ENCODE results near the gene PSMB2.

PSMB2 gene

DNA sequence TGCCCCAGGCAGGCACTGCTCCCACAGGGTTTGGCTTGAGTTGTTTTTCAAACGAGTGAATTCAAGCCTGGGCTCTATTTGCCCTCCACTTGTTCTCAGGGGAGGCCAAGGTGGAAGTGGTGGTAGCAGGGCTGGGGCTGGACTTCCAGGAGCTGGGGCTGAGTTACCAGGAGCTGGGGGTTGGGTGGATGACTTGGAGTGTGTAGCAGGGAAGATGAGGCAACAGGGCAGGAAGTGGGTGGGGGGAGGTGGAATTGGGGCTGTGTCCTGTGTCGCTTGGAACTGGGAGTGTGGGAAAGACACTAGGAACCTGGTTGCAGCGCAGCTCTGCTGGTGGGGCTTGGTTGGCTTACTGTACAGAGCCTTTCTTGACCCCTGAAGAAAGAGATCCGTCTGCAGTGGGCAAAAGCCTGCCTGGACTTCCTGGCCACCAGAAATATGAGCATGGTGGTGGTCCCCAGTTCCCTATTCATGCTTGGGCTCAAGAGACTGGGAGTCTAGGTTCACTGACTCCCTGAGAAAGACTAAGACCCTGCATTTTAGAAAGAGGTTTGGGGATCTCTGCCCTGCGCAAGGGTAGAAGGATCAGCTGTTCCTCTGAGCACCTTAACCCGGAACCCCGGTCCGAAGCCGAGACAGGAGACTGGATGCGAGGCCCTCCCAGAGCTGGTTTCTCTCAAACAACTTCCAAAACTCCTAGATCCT, 65.1 kb downstream of the PSMB2 start:
- no peak overlapping the region for H3K9ac ChIP-seq (ENCODE audit: low read length in 5 of 5)
- no peaks in the 10 kb centered on the region for H3K36me3 ChIP-seq (ENCODE audit: control insufficient read depth in 5 of 5, insufficient read depth in 5 of 5, low read length in 5 of 5)
- no peak overlapping the region for H3K27ac ChIP-seq (ENCODE audit: low read depth, low read length)
- no peaks in the 10 kb centered on the region for H3K9me3 ChIP-seq (ENCODE audit: control insufficient read depth in 5 of 5, low read length in 5 of 5)
- peaks cover 0 to 43% (median 33%) of the 10 kb centered on the region in 5 donors for H3K4me1 ChIP-seq (ENCODE audit: control insufficient read depth in 5 of 5, insufficient read depth in 5 of 5, low read length in 5 of 5)
- peak overlapping the region in 2 of 5 donors; percentile 22 to 46 for H3K4me3 ChIP-seq (ENCODE audit: low read depth in 1 of 5, low read length in 5 of 5)
- peaks cover 11 to 56% (median 26%) of the 10 kb centered on the region in 5 donors for H3K27me3 ChIP-seq (ENCODE audit: control insufficient read depth in 5 of 5, insufficient read depth in 4 of 5, low read length in 5 of 5)

DNA sequence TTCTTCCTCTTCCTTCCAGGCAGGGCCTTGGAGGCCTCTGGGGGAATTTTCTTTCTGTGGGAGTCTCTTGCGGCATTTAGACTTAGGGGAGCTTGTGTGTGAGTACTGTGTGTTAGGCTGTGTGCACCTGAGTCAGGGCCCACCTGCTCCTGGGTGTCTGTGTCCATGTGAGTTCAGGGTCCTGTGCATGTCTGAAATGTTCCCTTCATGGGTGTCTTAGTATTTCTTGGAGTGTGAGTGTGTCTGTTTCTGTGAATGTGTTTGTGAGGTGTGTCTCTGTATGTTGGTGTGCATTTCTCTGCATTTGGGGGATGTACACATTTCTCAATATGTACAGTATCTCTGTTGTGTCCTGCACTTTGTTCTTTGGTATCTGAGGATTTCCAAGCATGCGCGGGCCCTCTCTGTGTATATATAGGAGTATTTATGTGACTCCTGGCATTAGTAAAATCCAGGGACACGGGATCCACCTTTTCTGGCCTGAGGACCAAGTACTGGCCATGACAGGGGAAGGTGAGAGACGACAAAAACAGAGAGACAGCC, 65.8 kb downstream of the PSMB2 start:
- peaks cover 0 to 43% (median 33%) of the 10 kb centered on the region in 5 donors for H3K4me1 ChIP-seq (ENCODE audit: control insufficient read depth in 5 of 5, insufficient read depth in 5 of 5, low read length in 5 of 5)
- H3K36me3 ChIP-seq (ENCODE audit: control insufficient read depth in 5 of 5, insufficient read depth in 5 of 5, low read length in 5 of 5), result no peaks in the 10 kb centered on the region
- no peak overlapping the region for H3K9ac ChIP-seq (ENCODE audit: low read length in 5 of 5)
- H3K27ac ChIP-seq (ENCODE audit: low read depth, low read length), result no peak overlapping the region
- no peak overlapping the region for H3K4me3 ChIP-seq (ENCODE audit: low read depth in 1 of 5, low read length in 5 of 5)
- H3K9me3 ChIP-seq (ENCODE audit: control insufficient read depth in 5 of 5, low read length in 5 of 5), result no peaks in the 10 kb centered on the region
- peaks cover 11 to 58% (median 26%) of the 10 kb centered on the region in 5 donors for H3K27me3 ChIP-seq (ENCODE audit: control insufficient read depth in 5 of 5, insufficient read depth in 4 of 5, low read length in 5 of 5)

DNA sequence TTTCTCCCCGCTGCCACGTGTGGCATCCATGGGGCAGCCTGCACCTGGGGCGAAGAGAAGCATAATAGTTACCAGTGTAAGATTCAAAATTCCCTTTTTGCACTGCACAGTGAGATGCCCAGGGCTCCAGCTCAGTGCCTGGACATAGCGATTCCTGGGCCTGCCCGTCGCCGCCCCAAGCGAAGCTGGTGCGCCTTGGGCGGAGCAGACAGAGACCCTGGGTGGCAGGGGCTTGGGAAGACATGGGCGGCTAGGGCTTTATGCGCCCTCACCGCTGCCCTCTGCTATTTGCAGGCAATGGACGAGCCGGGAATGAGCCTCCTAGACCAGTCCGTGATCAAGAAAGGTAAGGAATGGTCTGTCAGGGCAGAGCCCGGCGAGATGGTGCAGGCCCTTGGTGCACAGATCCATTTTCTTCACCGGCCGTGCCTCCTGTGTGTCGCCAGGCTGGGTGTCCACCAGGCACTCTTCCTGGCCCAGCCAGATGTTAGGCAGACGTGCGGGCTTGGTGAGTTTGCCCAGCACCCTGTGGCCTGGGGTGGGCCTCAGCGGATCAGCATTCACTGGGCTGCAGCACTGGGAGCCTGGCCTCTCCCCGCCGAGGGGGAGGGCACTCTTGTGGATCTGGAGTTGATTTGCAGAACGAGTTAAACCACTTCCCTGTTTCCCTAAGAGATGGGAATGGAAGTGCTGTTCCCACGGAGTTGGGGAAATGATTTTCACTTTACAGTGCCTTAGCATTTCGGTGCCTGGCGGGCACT, 66.5 kb downstream of the PSMB2 start:
- Histone ChIP-seq H3K4me1 (ENCODE audit: control insufficient read depth in 5 of 5, insufficient read depth in 5 of 5, low read length in 5 of 5) (peaks cover 0 to 43% (median 33%) of the 10 kb centered on the region in 5 donors), H3K9me3 (ENCODE audit: control insufficient read depth in 5 of 5, low read length in 5 of 5) (no peaks in the 10 kb centered on the region), H3K27me3 (ENCODE audit: control insufficient read depth in 5 of 5, insufficient read depth in 4 of 5, low read length in 5 of 5) (peaks cover 11 to 62% (median 26%) of the 10 kb centered on the region in 5 donors), H3K9ac (ENCODE audit: low read length in 5 of 5) (no peak overlapping the region), H3K36me3 (ENCODE audit: control insufficient read depth in 5 of 5, insufficient read depth in 5 of 5, low read length in 5 of 5) (no peaks in the 10 kb centered on the region), H3K27ac (ENCODE audit: low read depth, low read length) (no peak overlapping the region), H3K4me3 (ENCODE audit: low read depth in 1 of 5, low read length in 5 of 5) (no peak overlapping the region)

DNA sequence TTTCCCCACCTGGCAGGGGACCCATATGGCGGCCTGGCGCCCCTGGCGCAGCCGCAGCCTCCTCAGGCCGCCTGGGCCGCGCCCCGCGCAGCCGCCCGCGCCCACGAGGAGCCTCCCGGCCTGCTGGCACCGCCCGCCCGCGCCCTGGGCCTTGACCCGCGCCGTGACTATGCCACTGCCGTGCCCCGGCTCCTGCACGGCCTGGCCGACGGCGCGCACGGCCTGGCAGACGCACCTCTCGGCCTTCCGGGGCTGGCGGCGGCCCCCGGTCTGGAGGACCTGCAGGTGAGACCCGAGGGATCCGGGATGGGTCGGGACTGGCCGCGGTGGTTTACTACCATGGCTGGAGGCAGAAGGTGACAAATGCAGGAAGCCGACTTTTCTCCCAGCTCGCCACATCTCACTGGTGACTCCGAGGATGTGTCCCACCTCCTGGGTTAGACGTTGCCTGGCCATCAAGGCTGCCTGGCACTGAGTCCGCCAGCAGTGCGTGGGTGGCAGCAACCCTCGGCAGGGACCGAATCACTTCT, 67.1 kb downstream of the PSMB2 start:
- H3K27me3 ChIP-seq (ENCODE audit: control insufficient read depth in 5 of 5, insufficient read depth in 4 of 5, low read length in 5 of 5), result peaks cover 11 to 69% (median 26%) of the 10 kb centered on the region in 5 donors
- H3K4me1 ChIP-seq (ENCODE audit: control insufficient read depth in 5 of 5, insufficient read depth in 5 of 5, low read length in 5 of 5), result peaks cover 0 to 43% (median 33%) of the 10 kb centered on the region in 5 donors

DNA sequence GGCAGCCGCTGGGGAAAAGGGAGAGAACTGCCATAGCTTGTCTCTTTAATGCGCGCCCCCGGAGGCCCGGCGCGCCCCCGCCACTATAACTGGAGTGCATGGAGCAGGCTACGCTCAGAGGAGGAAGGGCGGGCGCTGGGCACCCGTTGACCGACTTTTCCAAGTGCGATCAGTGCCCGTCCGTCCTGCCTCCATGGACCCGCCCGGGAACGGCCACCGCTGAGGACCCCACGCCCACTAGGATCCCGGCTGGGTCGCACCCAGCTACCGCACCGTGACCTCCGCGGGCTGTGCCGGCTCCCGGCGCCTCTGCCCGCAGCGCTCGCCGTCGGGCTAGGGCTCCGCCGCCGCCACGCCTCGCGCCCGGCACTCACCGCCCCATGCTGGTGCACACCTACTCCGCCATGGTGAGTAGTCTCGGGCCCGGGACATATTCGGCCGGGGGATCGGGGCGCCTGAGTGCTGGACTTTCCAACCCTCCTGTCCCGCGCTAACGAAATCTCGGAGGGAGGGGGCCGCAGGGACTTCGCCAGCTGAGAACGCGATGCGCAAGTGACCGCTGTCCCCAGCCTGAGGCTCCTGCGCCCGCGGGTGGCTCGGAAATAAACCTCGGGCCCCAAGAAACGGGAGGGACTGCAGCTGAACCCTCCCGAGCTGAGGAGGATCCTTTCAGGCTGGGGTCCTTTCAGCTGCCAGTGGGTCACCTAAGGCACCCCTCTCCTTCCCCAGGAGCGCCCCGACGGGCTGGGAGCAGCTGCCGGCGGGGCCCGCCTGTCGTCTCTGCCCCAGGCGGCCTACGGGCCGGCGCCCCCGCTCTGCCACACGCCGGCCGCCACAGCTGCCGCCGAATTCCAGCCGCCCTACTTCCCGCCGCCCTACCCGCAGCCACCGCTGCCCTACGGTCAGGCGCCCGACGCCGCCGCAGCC, 67.9 kb downstream of the PSMB2 start, which contains the start of gene TFAP2E:
TSS of gene TFAP2E (plus strand) at position 117 of the 927 bp plus-strand sequence. CDS start at position 381, 264 bp downstream.
- Histone ChIP-seq H3K4me1 (ENCODE audit: control insufficient read depth in 5 of 5, insufficient read depth in 5 of 5, low read length in 5 of 5) (peaks cover 0 to 41% (median 31%) of the 10 kb centered on the region in 5 donors), H3K9me3 (ENCODE audit: control insufficient read depth in 5 of 5, low read length in 5 of 5) (no peaks in the 10 kb centered on the region), H3K36me3 (ENCODE audit: control insufficient read depth in 5 of 5, insufficient read depth in 5 of 5, low read length in 5 of 5) (no peaks in the 10 kb centered on the region), H3K9ac (ENCODE audit: low read length in 5 of 5) (peak within 1 kb of the TSS in 1 of 5 donors; percentile 43), H3K27ac (ENCODE audit: low read depth, low read length) (no peak within 1 kb of the TSS), H3K27me3 (ENCODE audit: control insufficient read depth in 5 of 5, insufficient read depth in 4 of 5, low read length in 5 of 5) (peaks cover 11 to 68% (median 26%) of the 10 kb centered on the region in 5 donors), H3K4me3 (ENCODE audit: low read depth in 1 of 5, low read length in 5 of 5) (peak within 1 kb of the TSS in 4 of 5 donors; percentile 55 to 65 (median 60))

More for the DNA sequence above, 67.1 kb downstream of the PSMB2 start:
- H3K9ac ChIP-seq (ENCODE audit: low read length in 5 of 5), result no peak overlapping the region
- no peaks in the 10 kb centered on the region for H3K36me3 ChIP-seq (ENCODE audit: control insufficient read depth in 5 of 5, insufficient read depth in 5 of 5, low read length in 5 of 5)
- H3K4me3 ChIP-seq (ENCODE audit: low read depth in 1 of 5, low read length in 5 of 5), result no peak overlapping the region
- no peak overlapping the region for H3K27ac ChIP-seq (ENCODE audit: low read depth, low read length)
- H3K9me3 ChIP-seq (ENCODE audit: control insufficient read depth in 5 of 5, low read length in 5 of 5), result no peaks in the 10 kb centered on the region

DNA sequence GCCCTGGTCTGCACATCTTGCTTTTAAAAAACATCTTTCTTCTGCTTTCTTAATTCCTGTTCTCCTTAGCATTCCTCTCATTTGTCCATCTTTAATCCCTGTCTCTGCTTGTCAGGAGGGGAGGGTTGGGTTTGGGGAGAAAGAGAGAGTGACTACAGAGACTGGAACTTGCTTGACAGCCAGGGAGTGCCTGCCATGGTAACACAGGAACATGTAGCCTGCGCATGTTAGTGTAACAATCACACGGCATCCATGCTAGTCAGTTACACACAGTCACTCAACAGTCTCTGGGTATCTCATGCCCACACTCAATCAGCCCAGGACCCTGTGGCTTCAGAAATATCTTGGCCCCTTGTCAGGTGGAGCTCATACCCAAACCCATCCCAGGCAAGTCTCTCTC, 69.0 kb downstream of the PSMB2 start:
- Histone ChIP-seq H3K9me3 (ENCODE audit: control insufficient read depth in 5 of 5, low read length in 5 of 5) (no peaks in the 10 kb centered on the region), H3K4me3 (ENCODE audit: low read depth in 1 of 5, low read length in 5 of 5) (no peak overlapping the region), H3K9ac (ENCODE audit: low read length in 5 of 5) (no peak overlapping the region), H3K27me3 (ENCODE audit: control insufficient read depth in 5 of 5, insufficient read depth in 4 of 5, low read length in 5 of 5) (peaks cover 11 to 62% (median 26%) of the 10 kb centered on the region in 5 donors), H3K4me1 (ENCODE audit: control insufficient read depth in 5 of 5, insufficient read depth in 5 of 5, low read length in 5 of 5) (peaks cover 0 to 29% (median 20%) of the 10 kb centered on the region in 5 donors), H3K27ac (ENCODE audit: low read depth, low read length) (no peak overlapping the region), H3K36me3 (ENCODE audit: control insufficient read depth in 5 of 5, insufficient read depth in 5 of 5, low read length in 5 of 5) (no peaks in the 10 kb centered on the region)

DNA sequence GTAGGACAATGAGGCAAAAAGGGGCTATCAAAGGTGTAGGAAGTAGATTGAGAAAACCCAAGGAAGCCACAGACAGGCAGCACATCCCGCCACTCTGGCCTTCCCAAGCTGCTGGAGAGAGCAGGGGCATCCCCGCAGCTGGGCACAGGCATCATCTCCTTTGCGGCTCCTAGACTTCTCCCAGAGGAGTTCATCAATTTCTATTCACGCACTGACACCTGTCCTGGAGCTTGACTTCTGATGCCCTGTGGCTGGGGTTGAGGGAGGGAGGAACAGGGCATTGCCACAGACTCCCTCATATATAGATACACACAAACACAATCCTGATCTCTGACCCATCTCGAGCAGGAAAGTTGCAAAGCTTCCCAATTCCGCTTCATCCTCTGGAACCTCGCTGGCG, 70.1 kb downstream of the PSMB2 start:
- Histone ChIP-seq H3K27me3 (ENCODE audit: control insufficient read depth in 5 of 5, insufficient read depth in 4 of 5, low read length in 5 of 5) (peaks cover 11 to 54% (median 23%) of the 10 kb centered on the region in 5 donors), H3K9ac (ENCODE audit: low read length in 5 of 5) (no peak overlapping the region)

DNA sequence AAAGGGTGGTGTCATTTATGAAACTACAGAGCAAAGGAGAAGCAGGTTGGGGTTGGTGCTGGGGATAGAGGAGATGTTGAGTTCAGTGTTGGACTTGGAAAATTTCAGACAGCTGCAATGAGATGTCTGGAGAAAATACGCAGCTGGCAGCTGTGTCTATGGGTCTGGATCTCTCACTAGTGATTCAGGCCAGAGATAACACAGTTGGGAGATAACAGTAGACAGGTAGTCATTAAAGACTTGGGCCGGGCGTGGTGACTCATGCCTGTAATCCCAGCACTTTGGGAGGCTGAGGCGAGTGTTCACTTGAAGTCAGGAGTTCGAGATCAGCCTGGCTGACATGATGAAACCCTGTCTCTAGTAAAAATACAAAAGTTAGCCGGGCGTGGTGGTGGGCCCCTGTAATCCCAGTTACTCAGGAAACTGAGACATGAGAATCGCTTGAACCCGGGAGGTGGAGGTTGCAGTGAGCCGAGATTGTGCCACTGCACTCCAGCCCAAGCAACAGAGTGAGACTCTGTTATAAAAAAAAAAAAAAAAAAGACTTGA, 70.7 kb downstream of the PSMB2 start:
- H3K9me3 ChIP-seq (ENCODE audit: control insufficient read depth in 5 of 5, low read length in 5 of 5), result no peaks in the 10 kb centered on the region
- peaks cover 0 to 17% (median 11%) of the 10 kb centered on the region in 5 donors for H3K4me1 ChIP-seq (ENCODE audit: control insufficient read depth in 5 of 5, insufficient read depth in 5 of 5, low read length in 5 of 5)
- H3K27me3 ChIP-seq (ENCODE audit: control insufficient read depth in 5 of 5, insufficient read depth in 4 of 5, low read length in 5 of 5), result peaks cover 11 to 48% (median 23%) of the 10 kb centered on the region in 5 donors
- H3K4me3 ChIP-seq (ENCODE audit: low read depth in 1 of 5, low read length in 5 of 5), result no peak overlapping the region
- no peak overlapping the region for H3K9ac ChIP-seq (ENCODE audit: low read length in 5 of 5)
- H3K36me3 ChIP-seq (ENCODE audit: control insufficient read depth in 5 of 5, insufficient read depth in 5 of 5, low read length in 5 of 5), result peaks cover 0 to 7% (median 0%) of the 10 kb centered on the region in 5 donors
- no peak overlapping the region for H3K27ac ChIP-seq (ENCODE audit: low read depth, low read length)

More for the DNA sequence above, 70.1 kb downstream of the PSMB2 start:
- H3K9me3 ChIP-seq (ENCODE audit: control insufficient read depth in 5 of 5, low read length in 5 of 5), result no peaks in the 10 kb centered on the region
- H3K4me3 ChIP-seq (ENCODE audit: low read depth in 1 of 5, low read length in 5 of 5), result no peak overlapping the region
- peaks cover 0 to 7% (median 0%) of the 10 kb centered on the region in 5 donors for H3K36me3 ChIP-seq (ENCODE audit: control insufficient read depth in 5 of 5, insufficient read depth in 5 of 5, low read length in 5 of 5)
- peaks cover 0 to 20% (median 11%) of the 10 kb centered on the region in 5 donors for H3K4me1 ChIP-seq (ENCODE audit: control insufficient read depth in 5 of 5, insufficient read depth in 5 of 5, low read length in 5 of 5)
- no peak overlapping the region for H3K27ac ChIP-seq (ENCODE audit: low read depth, low read length)

DNA sequence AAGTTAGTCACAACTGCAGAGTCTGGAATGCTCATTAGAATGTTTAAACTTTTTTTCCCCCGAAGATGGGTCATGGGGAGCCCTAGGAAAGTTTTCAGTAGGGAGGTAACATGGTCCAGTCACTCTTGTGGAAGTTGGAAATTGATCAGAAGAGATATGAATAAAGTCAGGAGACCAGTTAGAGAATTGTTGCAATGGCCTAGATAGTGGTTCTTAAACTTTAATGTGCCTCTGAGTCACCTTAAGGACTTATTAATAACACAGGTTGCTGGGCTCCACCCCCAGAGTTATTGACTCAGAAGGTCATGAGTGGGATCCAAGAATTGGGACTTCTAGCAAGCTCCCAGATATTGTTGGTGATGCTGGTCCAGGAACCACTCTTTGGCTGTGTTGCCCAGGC, 71.4 kb downstream of the PSMB2 start:
- H3K9ac ChIP-seq (ENCODE audit: low read length in 5 of 5), result no peak overlapping the region
- H3K27ac ChIP-seq (ENCODE audit: low read depth, low read length), result no peak overlapping the region
- H3K9me3 ChIP-seq (ENCODE audit: control insufficient read depth in 5 of 5, low read length in 5 of 5), result no peaks in the 10 kb centered on the region
- H3K27me3 ChIP-seq (ENCODE audit: control insufficient read depth in 5 of 5, insufficient read depth in 4 of 5, low read length in 5 of 5), result peaks cover 10 to 41% (median 23%) of the 10 kb centered on the region in 5 donors
- peaks cover 0 to 16% (median 11%) of the 10 kb centered on the region in 5 donors for H3K4me1 ChIP-seq (ENCODE audit: control insufficient read depth in 5 of 5, insufficient read depth in 5 of 5, low read length in 5 of 5)
- H3K36me3 ChIP-seq (ENCODE audit: control insufficient read depth in 5 of 5, insufficient read depth in 5 of 5, low read length in 5 of 5), result peaks cover 0 to 7% (median 0%) of the 10 kb centered on the region in 5 donors
- no peak overlapping the region for H3K4me3 ChIP-seq (ENCODE audit: low read depth in 1 of 5, low read length in 5 of 5)

All from subcutaneous abdominal adipose tissue (tissue), 5 donors.